Activated T-helper 1 cell treated with anti-CD3 and anti-CD28 coated beads, Interleukin-12 subunit alpha, Interleukin-12 subunit beta, Interleukin-2, Interleukin-4 antibody, amounts not matched to agents 30 ng/mL and 10 ng/mL and 1 ng/mL, durations not matched to agents 14 hours and 24 hours and 36 hours (primary cell): ENCODE data around the gene NAT16. TPM values are rescaled to one million over a fixed set of nuclear protein-coding genes. Genes with fewer than 3 reads are reported as not detected.
A peak's percentile ranks its signal among the peaks of the same experiment; 100 is the strongest.
"Not testable (repeated sequence)": the region's sequence is repeated elsewhere in the genome, so short reads cannot be mapped to it uniquely, and the experiment has no call there.

ENCODE experiments used
- DNase-seq: peaks from one replicate; pipeline ENCODE4 v3.0.0; 2021; ENCODE audit warnings: low spot score
- H3K27ac Mint-ChIP-seq: one replicate; pipeline ENCODE4 v1.8.0; 2021; ENCODE audit warnings: mild to moderate bottlenecking, mixed read lengths
- H3K27me3 Mint-ChIP-seq: one replicate; pipeline ENCODE4 v1.8.0; 2022; ENCODE audit warnings: mild to moderate bottlenecking, moderate library complexity, mixed read lengths; ENCODE audit not compliant: insufficient read depth
- H3K36me3 Mint-ChIP-seq: one replicate; pipeline ENCODE4 v1.8.0; 2021; ENCODE audit warnings: low read depth, mixed read lengths
- H3K4me1 Mint-ChIP-seq: one replicate; pipeline ENCODE4 v1.8.0; 2021; ENCODE audit warnings: low read depth, mixed read lengths
- H3K4me3 Mint-ChIP-seq: one replicate; pipeline ENCODE4 v1.8.0; 2021; ENCODE audit warnings: mild to moderate bottlenecking, moderate library complexity, mixed read lengths
- H3K9me3 Mint-ChIP-seq: one replicate; pipeline ENCODE4 v1.8.0; 2021; ENCODE audit warnings: mixed read lengths
- intact Hi-C: fragments of 100-400 bp; cut with micrococcal nuclease; formaldehyde crosslinking; loops from one replicate; pipeline ENCODE4 v1.15.1; 2024
- total RNA-seq: library from RNA; stranded (reverse); gene quantifications from 2 replicates; pipeline ENCODE4 v1.2.3, GENCODE V29; 2022

Gene NAT16
- total RNA-seq, 1 donor from 2014 or later = 0.08 TPM

DNA sequence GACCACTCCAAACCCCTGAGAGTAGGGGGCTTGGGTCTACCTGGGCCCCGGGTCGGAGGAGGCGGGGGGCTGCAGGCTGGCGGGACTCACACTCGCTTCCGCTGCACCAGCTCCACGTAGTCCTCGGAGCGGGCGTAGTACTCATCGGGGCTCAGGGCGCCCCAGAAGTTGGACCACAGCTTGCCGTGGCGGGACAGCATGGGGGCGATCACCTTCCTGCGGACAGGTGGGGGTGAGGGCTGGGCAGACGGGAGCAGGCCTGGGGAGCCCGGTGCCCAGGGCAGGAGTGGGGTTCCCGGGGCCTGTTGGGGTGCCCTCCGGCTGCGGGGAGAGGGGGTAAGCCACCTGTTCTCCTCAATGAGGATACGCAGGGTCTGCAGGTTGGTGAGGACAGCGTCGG is 31.4 kb upstream of the NAT16 start:
- no peaks in the 10 kb centered on the region for H3K9me3 Mint-ChIP-seq
- peaks cover 20% of the 10 kb centered on the region for H3K36me3 Mint-ChIP-seq
- intact Hi-C loops = no loop called here
- no peaks in the 10 kb centered on the region for H3K27me3 Mint-ChIP-seq
- H3K4me3 Mint-ChIP-seq = no peak overlapping the region
- peaks cover 4% of the 10 kb centered on the region for H3K4me1 Mint-ChIP-seq
- no peak overlapping the region for H3K27ac Mint-ChIP-seq
- no peak for DNase-seq

DNA sequence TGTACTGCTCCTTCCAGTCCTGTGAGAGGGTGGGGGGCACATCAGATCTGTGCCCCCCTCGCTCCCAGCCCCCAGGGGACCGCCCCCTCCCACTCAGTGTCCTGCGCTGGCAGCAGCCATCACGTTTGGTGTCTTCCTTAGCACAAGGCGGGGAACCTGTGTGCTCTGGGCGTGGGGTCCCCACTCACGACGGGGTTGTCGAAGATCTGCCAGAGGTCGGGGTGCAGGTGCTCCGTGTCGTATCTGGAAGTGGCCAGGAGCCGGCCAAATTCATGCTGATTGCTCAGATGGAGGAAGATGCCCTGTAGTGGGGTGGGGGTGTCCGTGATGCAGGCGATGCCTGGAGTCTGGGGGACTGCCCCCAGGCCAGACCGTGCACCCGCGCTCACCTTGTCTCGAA is 30.1 kb upstream of the NAT16 start:
- no peak for DNase-seq
- H3K27me3 Mint-ChIP-seq = no peaks in the 10 kb centered on the region
- H3K4me1 Mint-ChIP-seq = no peaks in the 10 kb centered on the region
- no peaks in the 10 kb centered on the region for H3K9me3 Mint-ChIP-seq
- peaks cover 13% of the 10 kb centered on the region for H3K36me3 Mint-ChIP-seq
- H3K4me3 Mint-ChIP-seq = no peak overlapping the region
- no peak overlapping the region for H3K27ac Mint-ChIP-seq
- intact Hi-C loops = no loop called here

DNA sequence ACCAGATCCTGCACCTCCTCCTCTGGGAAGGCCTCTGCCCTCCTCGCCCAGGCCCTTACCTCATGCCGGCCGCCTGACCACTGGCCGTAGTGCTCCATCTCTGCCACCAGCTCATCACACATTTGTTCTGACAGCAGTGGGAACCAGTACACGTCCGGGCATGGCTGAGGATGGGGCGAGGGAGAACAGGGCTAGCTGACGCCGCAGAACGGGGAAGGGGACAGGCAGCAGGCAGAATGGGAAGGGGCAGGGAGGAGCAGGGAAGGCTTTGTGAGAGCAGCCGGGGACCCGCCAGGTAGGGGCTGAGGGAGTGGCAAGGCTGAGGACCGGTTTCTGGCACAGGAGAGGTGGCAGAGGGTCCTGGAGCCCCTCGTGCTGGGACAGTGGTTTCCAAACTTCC is 28.7 kb upstream of the NAT16 start:
- DNase-seq = no peak
- peaks cover under 1% of the 10 kb centered on the region for H3K27me3 Mint-ChIP-seq
- peaks cover 6% of the 10 kb centered on the region for H3K4me1 Mint-ChIP-seq
- H3K9me3 Mint-ChIP-seq = no peaks in the 10 kb centered on the region
- H3K4me3 Mint-ChIP-seq = no peak overlapping the region
- intact Hi-C loops = no loop called here
- H3K36me3 Mint-ChIP-seq = peaks cover 9% of the 10 kb centered on the region
- H3K27ac Mint-ChIP-seq = no peak overlapping the region

DNA sequence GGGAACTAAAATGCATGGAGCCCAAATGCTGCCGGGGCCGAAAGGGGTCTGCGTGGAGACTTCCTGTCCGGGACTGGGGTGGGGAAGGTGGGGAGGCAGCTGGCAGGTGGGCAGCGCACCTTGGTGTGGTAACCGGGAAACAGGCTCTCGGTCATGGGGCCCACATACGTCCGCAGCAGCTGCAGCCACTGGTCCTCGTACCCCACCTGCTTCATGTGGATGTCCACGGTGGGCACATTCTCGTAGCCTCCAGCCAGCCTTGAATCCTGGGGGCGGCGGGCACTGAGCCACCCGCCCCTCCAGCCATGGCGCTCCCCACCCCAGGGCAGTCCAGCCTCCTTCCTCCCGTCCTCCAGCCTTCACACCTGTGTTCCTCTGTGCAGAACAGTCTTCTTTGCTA is 27.4 kb upstream of the NAT16 start:
- intact Hi-C loops = no loop called here
- H3K36me3 Mint-ChIP-seq = peaks cover 9% of the 10 kb centered on the region
- peaks cover 9% of the 10 kb centered on the region for H3K27me3 Mint-ChIP-seq
- no peak overlapping the region for H3K27ac Mint-ChIP-seq
- no peak overlapping the region for H3K4me3 Mint-ChIP-seq
- H3K9me3 Mint-ChIP-seq = no peaks in the 10 kb centered on the region
- H3K4me1 Mint-ChIP-seq = peaks cover 8% of the 10 kb centered on the region
- no peak for DNase-seq

DNA sequence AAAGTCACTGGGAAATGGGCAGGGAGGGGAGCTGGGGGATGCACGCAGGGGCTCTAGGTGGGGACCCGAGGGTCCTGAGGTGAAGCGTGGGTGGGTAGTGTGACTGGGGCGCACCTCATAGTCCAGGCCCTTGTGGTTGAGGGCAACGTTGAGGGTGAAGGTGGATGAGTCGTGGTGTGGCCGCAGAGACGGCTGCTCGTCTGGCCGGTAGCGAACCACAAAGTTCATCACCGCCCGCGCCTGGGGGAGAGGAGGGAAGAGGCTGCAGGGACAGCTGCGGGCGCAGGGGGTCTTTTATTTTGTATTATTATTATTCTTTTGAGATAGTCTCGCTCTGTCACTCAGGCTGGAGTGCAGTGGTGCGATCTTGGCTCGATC is 26.6 kb upstream of the NAT16 start:
- intact Hi-C loops = no loop called here
- Mint-ChIP-seq H3K4me1 (peaks cover 8% of the 10 kb centered on the region), H3K9me3 (no peaks in the 10 kb centered on the region), H3K36me3 (peaks cover 9% of the 10 kb centered on the region), H3K27ac (no peak overlapping the region), H3K4me3 (no peak overlapping the region), H3K27me3 (peaks cover 10% of the 10 kb centered on the region)
- no peak for DNase-seq

DNA sequence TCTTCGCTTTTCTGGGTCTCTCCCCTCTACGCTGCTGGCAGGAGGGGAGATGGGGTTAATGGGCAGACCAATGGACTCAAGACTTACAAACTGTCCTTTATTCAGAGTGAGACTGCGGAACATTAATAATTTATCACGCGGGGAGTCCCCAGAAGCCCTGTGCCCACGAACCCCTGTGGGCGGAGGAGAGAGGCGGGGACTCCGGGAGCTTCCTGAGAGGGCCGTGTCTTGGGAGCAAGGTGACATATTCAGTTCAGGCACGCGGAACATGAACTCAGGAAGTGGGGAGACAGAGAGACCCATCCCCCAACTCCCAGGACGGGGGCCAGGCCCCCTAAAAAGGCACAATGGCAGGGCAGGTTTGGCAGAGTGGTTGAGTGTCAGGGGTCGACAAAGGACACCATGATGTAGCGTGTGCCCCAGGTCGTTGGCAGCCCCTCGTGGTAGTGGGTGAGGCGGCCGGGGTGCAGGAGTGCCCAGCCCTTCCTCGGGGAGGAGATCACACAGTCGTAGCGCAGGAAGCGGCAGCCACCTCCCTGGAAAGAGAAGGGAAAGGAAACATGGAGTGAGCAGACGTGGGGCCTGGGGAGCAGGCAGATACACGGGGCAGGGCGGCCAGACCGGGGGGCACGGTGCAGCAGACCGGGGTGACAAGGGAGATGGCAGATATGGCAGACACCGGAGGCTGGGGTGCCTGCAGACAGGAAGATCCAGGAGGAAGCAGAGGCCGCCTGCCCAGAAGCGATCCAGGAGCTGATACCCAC is 26.0 kb upstream of the NAT16 start:
- peaks cover 8% of the 10 kb centered on the region for H3K4me1 Mint-ChIP-seq
- H3K9me3 Mint-ChIP-seq = no peaks in the 10 kb centered on the region
- intact Hi-C loops = no loop called here
- H3K27ac Mint-ChIP-seq = no peak overlapping the region
- no peak for DNase-seq
- H3K27me3 Mint-ChIP-seq = peaks cover 13% of the 10 kb centered on the region
- no peak overlapping the region for H3K4me3 Mint-ChIP-seq
- peaks cover 9% of the 10 kb centered on the region for H3K36me3 Mint-ChIP-seq

DNA sequence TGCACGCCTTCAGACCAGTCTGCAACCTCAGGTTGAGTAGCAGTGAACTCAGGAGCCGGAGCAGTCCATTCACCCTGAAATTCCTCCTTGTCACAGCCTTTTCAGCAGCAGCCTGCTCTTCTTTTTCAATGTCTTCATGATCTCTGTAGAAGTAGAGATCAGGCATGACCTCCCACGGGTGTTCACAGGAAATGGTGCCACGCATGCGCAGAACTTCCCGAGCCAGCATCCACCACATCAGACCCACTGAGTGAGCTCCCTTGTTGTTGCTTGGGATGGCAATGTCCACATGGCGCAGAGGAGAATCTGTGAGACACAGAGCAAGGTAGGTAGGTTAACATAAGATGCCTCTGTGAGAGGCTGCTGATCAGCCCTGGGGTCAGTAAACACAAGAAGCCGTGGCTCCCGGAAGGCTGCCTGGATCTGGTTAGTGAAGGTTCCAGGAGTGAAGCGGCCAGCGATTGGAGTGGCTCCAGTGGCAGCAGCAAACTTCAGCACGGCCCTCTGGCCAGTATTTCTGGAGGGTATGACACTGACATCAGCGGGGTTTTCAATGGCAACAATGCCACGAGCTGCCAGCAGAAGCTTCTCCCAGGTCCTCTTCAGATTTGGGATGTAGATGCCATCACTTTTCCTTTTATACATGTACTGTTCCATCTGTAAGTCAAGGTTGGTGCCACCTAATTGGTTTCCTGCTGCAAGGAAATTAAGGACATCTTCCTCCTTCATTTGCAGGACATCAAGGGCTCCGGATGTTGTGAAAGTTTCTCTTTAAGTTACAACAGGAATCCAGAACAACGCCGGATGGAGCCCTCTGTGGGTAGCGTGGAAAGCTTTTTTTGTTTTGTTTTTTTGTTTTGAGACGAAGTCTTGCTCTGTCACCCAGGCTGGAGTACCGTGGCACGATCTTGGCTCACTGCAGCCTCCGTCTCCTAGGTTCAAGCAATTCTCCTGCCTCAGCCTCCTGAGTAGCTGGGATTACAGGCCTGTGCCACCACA is 23.9 kb upstream of the NAT16 start:
- H3K36me3 Mint-ChIP-seq, intact Hi-C loops, H3K4me1 Mint-ChIP-seq, H3K9me3 Mint-ChIP-seq: not testable (repeated sequence)
- peaks cover 23% of the 10 kb centered on the region for H3K27me3 Mint-ChIP-seq
- peak overlapping the region; percentile 65 for H3K4me3 Mint-ChIP-seq
- H3K27ac Mint-ChIP-seq = peak overlapping the region; percentile 78
- DNase-seq = peak; percentile 11

DNA sequence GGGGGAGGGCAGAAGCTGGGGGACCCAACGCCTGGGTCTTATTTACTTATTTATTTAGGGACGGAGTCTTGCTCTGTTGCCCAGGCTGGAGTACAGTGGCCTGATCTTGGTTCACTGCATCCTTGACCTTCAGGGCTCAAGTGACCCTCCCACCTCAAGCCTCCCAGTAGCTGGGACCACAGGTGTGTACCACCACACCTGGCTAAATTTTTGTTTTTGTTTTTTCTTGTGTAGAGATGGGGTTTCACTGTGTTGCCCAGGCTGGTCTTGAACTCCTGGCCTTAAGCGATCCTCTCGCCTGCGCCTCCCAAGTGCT is 22.5 kb upstream of the NAT16 start:
- Mint-ChIP-seq H3K27me3 (peaks cover 25% of the 10 kb centered on the region), H3K36me3 (no peaks in the 10 kb centered on the region), H3K27ac (no peak overlapping the region), H3K9me3 (no peaks in the 10 kb centered on the region), H3K4me3 (no peak overlapping the region), H3K4me1 (peaks cover 8% of the 10 kb centered on the region)
- intact Hi-C loops = no loop called here
- no peak for DNase-seq

DNA sequence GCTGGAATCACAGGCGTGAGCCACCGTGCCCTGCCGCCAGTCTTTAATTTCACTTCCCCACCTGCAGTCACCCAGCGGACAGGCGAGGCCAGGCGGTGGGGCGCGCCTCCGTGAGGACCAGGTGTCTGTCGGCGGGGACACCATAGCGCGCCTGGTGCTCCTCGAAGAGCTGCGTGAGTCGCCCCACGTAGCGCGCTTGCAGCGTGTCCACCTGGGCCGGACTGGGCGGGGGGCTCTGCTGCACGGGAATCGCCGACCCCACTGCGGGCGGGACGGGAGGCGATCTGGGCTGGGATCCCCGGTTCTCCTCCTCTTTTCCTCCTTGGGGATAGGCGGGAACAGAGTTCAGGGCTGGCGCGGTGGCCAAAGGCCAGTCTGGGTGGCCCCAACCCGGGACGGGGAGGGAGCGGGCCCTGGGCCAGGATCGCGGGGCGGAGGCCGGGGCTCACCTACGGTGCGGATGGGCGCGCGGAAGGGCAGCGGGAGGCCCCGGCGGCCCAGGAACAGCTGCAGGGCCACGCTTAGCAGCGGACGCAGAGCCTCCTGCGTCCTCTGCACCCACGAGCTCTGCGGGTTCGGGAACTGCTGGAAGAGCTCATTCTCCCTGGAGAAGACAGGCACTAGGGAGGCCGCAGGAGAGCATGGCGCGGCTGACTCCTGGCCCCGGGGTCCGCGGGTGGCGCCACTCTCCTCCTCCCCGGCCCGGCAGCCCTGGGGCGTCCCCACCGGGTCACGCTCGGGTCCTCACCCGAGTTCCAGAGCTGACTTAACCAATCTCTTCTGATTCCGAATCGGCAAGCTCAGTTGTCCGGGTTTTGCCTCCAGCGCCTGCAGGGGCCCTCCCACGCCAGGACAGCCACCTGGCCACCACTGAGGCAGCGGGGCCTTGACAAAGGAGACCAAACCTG is 21.9 kb upstream of the NAT16 start:
- Mint-ChIP-seq H3K9me3 (no peaks in the 10 kb centered on the region), H3K4me3 (no peak overlapping the region), H3K27me3 (peaks cover 29% of the 10 kb centered on the region), H3K4me1 (peaks cover 8% of the 10 kb centered on the region), H3K27ac (no peak overlapping the region), H3K36me3 (no peaks in the 10 kb centered on the region)
- intact Hi-C loops = no loop called here
- no peak for DNase-seq

DNA sequence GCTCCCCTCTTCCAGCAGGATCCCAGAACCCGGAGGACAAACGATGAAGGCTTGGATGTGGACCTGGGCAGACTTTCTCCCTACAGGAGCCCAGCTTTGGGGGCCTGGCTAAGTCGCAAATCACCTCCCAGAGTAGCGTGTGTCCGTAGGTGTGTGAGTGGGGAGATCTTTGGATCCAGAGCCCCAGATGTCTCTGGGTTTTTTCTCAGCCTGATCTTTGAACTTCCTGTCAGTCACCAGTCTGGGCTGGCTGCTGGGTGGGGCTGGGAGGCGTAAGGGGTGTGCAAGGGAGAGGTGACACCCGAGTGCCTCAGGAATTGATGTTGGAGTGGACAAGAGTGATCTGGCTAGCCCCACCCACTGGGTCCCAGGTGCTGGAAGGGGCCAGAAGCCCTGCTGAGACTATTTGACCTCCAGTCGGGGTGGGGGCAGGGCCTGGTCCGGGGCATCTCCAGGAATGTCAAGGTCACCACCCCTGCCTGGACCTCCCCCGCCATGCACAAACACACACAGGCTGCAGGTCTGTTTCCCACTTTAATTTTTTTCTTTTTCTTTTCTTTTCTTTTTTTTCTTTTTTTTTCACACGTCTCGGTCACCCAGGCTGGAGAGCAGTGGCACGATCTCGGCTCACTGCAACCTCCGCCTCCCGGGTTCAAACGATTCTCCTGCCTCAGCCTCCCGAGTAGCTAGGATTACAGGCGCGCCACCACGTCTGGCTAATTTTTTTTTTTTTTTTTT is 20.9 kb upstream of the NAT16 start, which contains the start of gene MOGAT3:
Gene MOGAT3, minus strand, starts transcription at position 175 of the 738 bp plus-strand sequence. CDS start 182 bp downstream, outside the sequence.
- DNase-seq = no peak
- Mint-ChIP-seq H3K9me3 (no peaks in the 10 kb centered on the region), H3K4me3 (no peak within 1 kb of the TSS), H3K27ac (no peak within 1 kb of the TSS), H3K36me3 (no peaks in the 10 kb centered on the region), H3K4me1 (peaks cover 8% of the 10 kb centered on the region), H3K27me3 (peaks cover 29% of the 10 kb centered on the region)
- intact Hi-C loops = no loop called here

DNA sequence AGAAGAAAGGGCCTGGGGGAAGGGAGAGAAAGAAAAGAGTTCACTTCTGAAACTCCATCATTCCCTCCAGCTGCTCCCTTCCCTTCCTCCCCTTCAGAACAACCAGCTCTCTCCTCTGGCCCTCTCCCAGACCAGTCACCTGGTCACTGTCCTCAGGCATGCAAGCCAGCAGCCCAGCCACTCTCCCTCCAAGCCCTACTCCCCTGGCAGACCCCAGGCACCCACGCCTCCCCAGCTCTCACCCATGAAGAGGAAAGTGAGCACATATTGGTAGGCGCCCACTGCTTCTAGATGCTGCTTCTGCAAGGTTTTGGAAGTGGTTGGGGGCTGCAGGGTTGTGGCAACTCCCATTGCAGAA is 20.4 kb upstream of the NAT16 start:
- DNase-seq = no peak
- Mint-ChIP-seq H3K27ac (no peak overlapping the region), H3K4me1 (peaks cover 8% of the 10 kb centered on the region), H3K9me3 (no peaks in the 10 kb centered on the region), H3K4me3 (no peak overlapping the region), H3K27me3 (peaks cover 29% of the 10 kb centered on the region), H3K36me3 (no peaks in the 10 kb centered on the region)
- intact Hi-C loops = no loop called here

DNA sequence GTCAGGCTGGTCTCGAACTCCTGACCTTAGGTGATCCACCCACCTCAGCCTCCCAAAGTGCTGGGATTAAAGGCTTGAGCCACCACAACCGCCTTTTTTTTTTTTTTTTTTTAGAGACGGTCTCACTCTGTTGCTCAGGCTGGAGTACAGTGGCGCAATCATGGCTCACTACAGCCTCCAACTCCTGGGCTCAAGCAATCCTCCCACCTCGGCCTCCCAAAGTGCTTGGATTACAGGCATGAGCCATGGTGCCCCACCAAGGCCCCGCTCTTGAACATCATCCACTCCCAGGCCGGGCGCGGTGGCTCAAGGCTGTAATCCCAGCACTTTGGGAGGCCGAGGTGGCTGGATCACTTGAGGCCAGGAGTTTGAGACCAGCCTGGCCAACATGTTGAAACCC is 19.4 kb upstream of the NAT16 start:
- H3K27me3 Mint-ChIP-seq = peaks cover 29% of the 10 kb centered on the region
- H3K9me3 Mint-ChIP-seq, H3K27ac Mint-ChIP-seq, H3K36me3 Mint-ChIP-seq, DNase-seq, H3K4me3 Mint-ChIP-seq, intact Hi-C loops, H3K4me1 Mint-ChIP-seq: not testable (repeated sequence)
